CD4-positive, alpha-beta T cell treated with Interleukin-4 for 4 hours (primary cell): ENCODE results near the gene DHRS9.
A peak's percentile ranks its signal among the peaks of the same experiment; 100 is the strongest.
"Not testable (repeated sequence)": the region's sequence is repeated elsewhere in the genome, so short reads cannot be mapped to it uniquely, and the experiment has no call there.

ENCODE experiments used
- DNase-seq: peaks from one replicate; pipeline ENCODE4 v3.0.0-alpha.2; 2020

DHRS9 gene

GRCh38 chr2:169105476-169105875 is 36.1 kb downstream of the DHRS9 start:
- peak; percentile 29 for DNase-seq

- no peak for DNase-seq
These were observed 36.8 kb downstream of the DHRS9 start for GRCh38 chr2:169106134-169106533.

- DNase-seq: no peak
These were observed 37.5 kb downstream of the DHRS9 start for GRCh38 chr2:169106563-169107545.

GRCh38 chr2:169107645-169108044 is 38.3 kb downstream of the DHRS9 start:
- peak; percentile 69 for DNase-seq

GRCh38 chr2:169108099-169108884 is 38.9 kb downstream of the DHRS9 start:
- no peak for DNase-seq

DNA sequence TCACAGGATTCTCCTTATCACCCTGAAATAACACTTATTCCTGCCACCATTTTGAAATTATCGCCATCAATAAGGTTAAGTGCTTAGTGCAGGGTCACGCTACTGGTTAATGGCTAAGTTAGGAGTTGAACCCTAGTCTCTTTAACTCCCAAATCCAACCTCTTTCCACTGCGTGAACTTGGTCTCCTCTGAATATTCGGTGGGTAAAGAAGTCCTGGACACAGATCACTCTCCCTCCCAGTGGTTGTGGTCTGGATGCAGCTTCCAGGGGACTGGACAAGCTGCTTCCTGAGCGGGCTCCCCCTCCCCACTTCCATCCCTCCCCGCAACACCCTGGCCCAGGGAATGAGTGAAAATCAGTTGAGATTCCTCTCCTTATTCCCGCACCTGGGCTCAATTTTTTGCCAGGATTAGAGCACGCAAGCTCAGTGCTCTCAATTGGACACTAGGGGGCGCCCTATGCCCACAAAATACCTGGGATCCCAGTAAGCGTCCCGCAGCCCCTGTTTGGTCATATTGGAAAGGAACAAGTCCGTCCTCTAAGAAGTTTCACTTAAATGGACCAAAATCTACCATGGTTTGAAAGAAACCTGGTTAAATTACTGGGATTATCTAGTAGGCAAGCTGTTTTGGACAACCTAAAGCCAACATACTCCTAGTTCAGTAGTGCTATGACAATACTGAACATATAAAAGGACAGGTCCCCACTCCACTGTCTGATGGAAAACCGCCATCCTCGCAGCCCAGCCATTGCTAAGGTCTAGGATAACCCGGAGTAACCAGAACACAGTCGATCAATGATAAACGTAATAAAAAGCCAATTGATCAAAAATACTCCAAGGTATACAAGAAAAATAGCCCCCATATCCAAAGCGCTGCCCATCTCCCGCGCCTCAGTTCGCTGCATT is 40.4 kb downstream of the DHRS9 start:
- peak; percentile 59 for DNase-seq

- DNase-seq: no peak
These were observed 41.1 kb downstream of the DHRS9 start for GRCh38 chr2:169110419-169110818.

GRCh38 chr2:169110916-169111315 is 41.6 kb downstream of the DHRS9 start:
- no peak for DNase-seq

- no peak for DNase-seq
These were observed 43.5 kb downstream of the DHRS9 start for GRCh38 chr2:169112841-169113240.

DNA sequence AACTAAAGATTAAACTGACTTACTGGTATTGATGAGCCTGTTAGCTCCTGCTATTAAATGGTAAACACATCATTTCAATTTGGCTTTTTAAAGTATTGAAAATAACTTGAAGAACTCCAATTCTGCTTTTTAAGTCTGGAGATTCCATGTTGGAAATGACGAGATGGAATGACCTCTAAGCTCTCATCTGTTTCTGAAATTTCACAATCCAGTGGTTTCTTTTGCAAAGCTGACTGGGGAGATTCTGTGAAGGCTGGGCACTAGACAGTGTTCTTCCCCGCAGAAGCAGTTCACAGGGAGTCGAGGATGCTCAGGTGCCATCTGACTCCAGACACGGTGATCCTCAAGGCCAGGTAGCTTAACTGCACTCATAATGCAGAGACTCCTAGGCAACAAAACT is 44.7 kb downstream of the DHRS9 start:
- DNase-seq: no peak

- no peak for DNase-seq
These were observed 47.0 kb downstream of the DHRS9 start for GRCh38 chr2:169116327-169116726.

DNA sequence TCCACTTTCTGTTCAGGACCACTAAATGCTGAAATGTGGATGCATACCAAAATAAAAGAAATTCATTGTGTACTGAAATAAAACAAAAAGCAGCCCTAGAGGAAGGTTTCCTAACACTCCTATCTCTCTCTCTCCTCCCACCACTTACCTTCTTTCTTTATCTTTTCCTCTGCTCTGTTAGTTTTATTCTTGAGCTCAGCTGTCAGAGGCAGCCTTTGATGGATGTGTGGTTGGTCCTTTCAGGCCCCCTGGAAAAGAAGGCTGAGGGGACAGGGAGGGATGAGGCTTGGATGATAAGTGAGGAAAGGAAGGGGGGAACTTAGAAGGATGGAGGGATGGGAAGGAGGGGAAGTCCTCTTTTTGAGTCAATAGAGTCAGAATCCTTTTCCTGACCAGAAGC is 47.6 kb downstream of the DHRS9 start:
- no peak for DNase-seq

- no peak for DNase-seq
These were observed 48.7 kb downstream of the DHRS9 start for GRCh38 chr2:169118060-169118459.

DNA sequence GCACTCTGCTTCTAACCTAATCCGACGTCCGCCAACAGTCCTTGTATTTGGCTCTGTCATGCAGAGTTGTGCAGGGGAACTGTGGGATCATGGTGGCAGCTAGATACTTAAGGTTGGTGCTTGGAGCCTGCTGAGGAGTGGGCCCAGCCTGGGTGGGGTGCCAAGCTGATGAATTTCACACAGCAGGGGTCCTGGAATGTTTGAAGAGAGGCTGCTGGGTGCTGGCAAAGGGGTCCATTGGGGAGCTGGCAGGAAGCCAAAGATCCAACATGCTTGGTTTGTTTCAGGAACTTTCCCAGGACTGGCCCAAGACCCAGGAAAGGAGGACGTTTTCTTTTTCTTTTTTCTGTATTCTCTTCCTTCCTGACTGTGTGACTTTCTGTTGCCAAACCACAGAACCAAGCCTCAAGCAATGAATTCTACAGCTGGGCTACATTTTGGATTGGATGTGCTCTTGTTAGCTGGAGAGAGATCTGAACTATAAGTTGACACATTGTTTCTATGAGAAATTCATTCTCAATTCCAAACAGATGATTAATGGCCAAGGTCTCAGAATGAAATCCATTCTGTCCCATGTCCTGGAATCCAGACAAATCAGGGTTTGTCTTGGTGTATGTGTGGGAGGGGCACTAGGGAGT is 49.9 kb downstream of the DHRS9 start:
- DNase-seq: no peak

GRCh38 chr2:169119851-169120250 is 50.5 kb downstream of the DHRS9 start:
- DNase-seq: no peak

GRCh38 chr2:169129703-169130243 is 60.4 kb downstream of the DHRS9 start:
- no peak for DNase-seq

DNA sequence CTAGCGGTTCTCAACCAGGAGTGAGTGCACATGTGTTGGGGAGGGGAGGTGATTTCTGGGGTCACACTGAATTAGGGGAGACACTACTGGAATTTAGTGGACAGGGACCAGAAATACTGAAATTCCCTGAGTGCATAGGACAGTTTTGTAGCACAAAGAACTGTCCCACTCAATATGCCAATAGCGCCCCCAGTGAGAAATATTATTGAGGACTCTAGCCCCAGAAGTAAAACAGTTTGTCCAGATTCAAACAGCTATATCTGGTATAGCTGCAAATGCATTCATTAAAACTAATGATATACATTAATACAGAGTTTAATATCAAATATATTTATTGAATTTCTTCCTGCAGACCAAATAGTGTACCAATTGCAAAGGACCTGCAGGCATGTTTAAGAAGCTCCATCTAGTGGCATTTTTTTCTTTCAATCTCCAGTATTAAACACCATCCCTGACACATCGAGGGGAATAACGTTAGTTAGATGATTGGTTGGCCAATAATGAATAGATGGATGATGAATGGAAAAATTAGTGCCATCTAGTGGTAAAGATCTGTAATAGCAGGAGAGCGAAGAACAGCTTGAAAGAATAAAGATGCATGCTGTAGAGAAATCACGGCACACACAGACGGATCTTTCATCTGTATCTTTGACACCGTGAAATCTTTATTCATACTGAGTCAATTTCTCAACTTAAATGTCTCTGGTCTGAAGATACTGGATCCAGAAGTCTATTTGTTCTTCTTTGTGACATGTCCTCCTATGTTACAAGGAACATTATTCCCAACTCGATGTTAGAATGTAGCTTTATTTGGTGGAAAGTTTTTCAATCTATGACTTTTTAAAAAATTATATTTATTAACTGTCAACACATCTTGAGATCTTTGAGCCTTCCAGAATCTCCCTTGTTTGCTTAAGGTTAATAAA is 62.5 kb downstream of the DHRS9 start:
- DNase-seq: peak; percentile 71

- DNase-seq: not testable (repeated sequence)
These were observed 64.9 kb downstream of the DHRS9 start for GRCh38 chr2:169134272-169134671.

- not testable (repeated sequence) for DNase-seq
These were observed 67.1 kb downstream of the DHRS9 start for GRCh38 chr2:169136428-169136827.

DNA sequence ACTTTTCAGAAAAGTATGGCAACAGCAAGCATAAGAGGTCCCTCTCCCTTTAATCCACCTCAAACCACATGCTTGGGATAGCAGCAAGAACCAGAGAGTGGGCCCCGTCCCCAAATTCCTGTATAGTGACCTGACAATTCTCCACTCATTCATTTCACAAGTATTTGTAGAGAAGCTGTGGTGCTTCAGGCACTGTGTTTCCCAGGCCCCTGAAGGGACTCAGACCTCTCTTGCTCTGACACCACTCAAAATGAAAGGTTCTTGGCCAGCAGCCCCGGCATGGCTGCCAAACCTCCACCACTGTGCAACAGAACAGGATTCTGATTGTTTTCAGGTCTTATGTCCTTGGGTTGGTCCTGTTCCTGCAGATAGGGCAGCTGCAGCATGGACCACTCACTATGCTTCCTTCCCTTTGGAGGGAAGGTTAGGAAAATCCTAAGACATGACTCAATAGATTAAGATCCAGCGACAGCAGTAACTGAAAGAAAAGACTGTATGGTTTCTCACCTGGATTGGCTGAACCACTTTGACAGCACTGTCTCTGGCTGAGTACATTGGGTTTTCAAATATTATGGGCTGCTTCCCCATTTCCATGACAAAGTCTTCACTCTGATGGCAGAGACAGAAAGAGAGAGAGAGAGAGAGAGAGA is 67.6 kb downstream of the DHRS9 start:
- no peak for DNase-seq
